C4-2B (cell line): ENCODE results near the gene LHX5.

Experiments used
- ZFX ChIP-seq: fragments of 450-650 bp; IDR thresholded peaks from 2 replicates; pipeline ENCODE4 v1.6.1; 2017
- TF ChIP-seq, protein P1 (sequence below): fragments of 450-650 bp; conservative IDR thresholded peaks from 2 replicates; pipeline ENCODE4 v1.5.1; 2017; ENCODE audit warnings: mild to moderate bottlenecking

DNA sequence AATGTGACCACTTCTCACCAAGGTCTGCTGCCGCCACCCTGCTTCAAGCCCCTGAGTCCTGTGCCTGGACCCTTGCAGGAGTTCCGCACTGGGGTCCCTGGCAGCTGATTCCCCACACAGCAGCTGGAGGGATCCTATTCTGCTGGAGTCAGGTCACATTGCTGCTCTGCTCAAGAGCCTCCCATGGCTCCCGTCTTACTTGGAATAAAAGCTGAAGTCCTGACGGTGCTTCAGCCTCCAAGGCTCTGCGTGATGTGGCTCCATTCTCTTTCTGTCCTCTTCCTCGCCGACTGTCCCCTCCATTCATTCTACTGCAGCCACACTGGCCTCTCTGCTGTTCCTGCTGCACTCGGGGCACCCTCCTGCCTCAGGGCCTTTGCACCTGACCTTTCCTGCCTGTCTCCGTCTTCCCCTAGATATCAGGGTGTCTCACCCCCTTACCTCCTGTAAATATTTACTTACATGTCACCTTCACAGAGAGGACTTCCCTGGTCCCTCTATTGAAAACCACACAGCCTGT is 57.1 kb downstream of the LHX5 start:
- TF ChIP-seq, protein P1, sequence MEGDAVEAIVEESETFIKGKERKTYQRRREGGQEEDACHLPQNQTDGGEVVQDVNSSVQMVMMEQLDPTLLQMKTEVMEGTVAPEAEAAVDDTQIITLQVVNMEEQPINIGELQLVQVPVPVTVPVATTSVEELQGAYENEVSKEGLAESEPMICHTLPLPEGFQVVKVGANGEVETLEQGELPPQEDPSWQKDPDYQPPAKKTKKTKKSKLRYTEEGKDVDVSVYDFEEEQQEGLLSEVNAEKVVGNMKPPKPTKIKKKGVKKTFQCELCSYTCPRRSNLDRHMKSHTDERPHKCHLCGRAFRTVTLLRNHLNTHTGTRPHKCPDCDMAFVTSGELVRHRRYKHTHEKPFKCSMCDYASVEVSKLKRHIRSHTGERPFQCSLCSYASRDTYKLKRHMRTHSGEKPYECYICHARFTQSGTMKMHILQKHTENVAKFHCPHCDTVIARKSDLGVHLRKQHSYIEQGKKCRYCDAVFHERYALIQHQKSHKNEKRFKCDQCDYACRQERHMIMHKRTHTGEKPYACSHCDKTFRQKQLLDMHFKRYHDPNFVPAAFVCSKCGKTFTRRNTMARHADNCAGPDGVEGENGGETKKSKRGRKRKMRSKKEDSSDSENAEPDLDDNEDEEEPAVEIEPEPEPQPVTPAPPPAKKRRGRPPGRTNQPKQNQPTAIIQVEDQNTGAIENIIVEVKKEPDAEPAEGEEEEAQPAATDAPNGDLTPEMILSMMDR: no peak
- TF ChIP-seq ZFX: no peak
